Spleen (tissue), 7 donors: ENCODE measurements around the gene GABRA6.

Experiments used
- POLR2AphosphoS5 ChIP-seq, 3 donors: sonication (generic); formaldehyde crosslinking; IDR thresholded peaks; one replicate each; pipeline ENCODE4 v1.5.1; 2017; ENCODE audit warnings: antibody characterized with exemption in 3 of 3
- TF ChIP-seq, protein P1 (sequence below), 11 experiments: fragments of 200-600 bp in 7 of 11; fragments of 450-650 bp in 4 of 11; sonication (generic) in 4 of 11; IDR thresholded peaks in 8 of 11; conservative IDR thresholded peaks in 3 of 11; 1 replicate in 7 of 11; 2 replicates in 4 of 11; pipeline versions ENCODE4 v1.4.0 to v1.8.0; 2016 to 2021; ENCODE audit warnings: antibody characterized with exemption in 11 of 11, inconsistent platforms in 4 of 11, mild to moderate bottlenecking in 1 of 11
- donor health status: DM: no; HTN: no; CAD: no; lungs with moderate emphysema.
- donor health status: DM: no; HTN: no; CAD: no.
- donor health status: DM: no; HTN: no; CAD: no.

DNA sequence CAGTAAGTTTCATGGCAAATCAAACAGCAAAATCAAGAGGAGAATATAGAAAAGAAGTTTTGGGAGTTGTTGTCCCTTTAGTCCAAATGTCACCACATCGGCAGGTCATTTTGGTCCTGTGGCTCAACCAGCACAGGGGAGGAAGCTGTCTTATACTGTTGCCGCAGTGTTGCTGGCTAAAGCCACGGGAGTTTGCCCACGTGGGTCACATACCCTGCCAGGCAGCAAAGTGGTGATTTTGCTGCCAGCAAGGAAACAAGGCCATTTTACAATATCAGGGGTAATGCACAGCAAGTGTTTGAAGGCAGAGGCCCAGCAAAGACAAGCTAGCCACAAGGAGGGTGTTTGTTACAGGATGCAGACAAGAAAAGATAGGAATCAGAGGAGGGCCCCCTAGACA lies 14.5 kb downstream of the GABRA6 start:
- TF ChIP-seq, protein P1, sequence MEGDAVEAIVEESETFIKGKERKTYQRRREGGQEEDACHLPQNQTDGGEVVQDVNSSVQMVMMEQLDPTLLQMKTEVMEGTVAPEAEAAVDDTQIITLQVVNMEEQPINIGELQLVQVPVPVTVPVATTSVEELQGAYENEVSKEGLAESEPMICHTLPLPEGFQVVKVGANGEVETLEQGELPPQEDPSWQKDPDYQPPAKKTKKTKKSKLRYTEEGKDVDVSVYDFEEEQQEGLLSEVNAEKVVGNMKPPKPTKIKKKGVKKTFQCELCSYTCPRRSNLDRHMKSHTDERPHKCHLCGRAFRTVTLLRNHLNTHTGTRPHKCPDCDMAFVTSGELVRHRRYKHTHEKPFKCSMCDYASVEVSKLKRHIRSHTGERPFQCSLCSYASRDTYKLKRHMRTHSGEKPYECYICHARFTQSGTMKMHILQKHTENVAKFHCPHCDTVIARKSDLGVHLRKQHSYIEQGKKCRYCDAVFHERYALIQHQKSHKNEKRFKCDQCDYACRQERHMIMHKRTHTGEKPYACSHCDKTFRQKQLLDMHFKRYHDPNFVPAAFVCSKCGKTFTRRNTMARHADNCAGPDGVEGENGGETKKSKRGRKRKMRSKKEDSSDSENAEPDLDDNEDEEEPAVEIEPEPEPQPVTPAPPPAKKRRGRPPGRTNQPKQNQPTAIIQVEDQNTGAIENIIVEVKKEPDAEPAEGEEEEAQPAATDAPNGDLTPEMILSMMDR (IDR thresholded peaks at IDR 0.05 in 8 of 11, conservative IDR thresholded peaks at IDR 0.05 in 3 of 11) = no peak
- TF ChIP-seq POLR2AphosphoS5 (IDR thresholded peaks at IDR 0.05) = no peak
